ENCODE data around the gene CSMD2. TPM values are rescaled to one million over a fixed set of nuclear protein-coding genes. Genes with fewer than 3 reads are reported as not detected.

Gene CSMD2
- total RNA-seq, 1 donor from 2014 or later, result 2.6 TPM

GRCh38 chr1:33990281-33990680 lies 174.7 kb downstream of the CSMD2 start:
- no peaks in the 10 kb centered on the region for H4K20me1 ChIP-seq (ENCODE audit: low read depth)
- Mint-ChIP-seq H3K4me3 (no peak overlapping the region), H3K36me3 (no peaks in the 10 kb centered on the region), H3K9me3 (no peaks in the 10 kb centered on the region), H3K27ac (no peak overlapping the region), H3K27me3 (ENCODE audit: insufficient read depth, low read depth) (peaks cover 2% of the 10 kb centered on the region), H3K4me1 (peaks cover 11% of the 10 kb centered on the region)
- no peak for DNase-seq (ENCODE audit: low spot score)
- no peak overlapping the region for H3K9ac ChIP-seq
- H3K9me3 ChIP-seq (ENCODE audit: low read depth), result no peaks in the 10 kb centered on the region
- no peaks in the 10 kb centered on the region for H3K36me3 ChIP-seq
- H3K4me2 ChIP-seq, result no peak overlapping the region
- H3K79me2 ChIP-seq (ENCODE audit: low read depth), result no peaks in the 10 kb centered on the region
- H2AFZ ChIP-seq (replicated peaks), result no peak overlapping the region
- H3K27me3 ChIP-seq, result no peaks in the 10 kb centered on the region
- TF ChIP-seq EZH2 (IDR thresholded peaks at IDR 0.05), result no peak
- no peak for TF ChIP-seq EZH2phosphoT487 (IDR thresholded peaks at IDR 0.05)
- no peak for TF ChIP-seq CTCF (IDR thresholded peaks at IDR 0.05)
- H3K4me3 ChIP-seq, result no peak overlapping the region
- H3F3A ChIP-seq (ENCODE audit: low read depth), result no peaks in the 10 kb centered on the region
- no peak overlapping the region for H3K27ac ChIP-seq
- peaks cover 3% of the 10 kb centered on the region for H3K4me1 ChIP-seq

DNA sequence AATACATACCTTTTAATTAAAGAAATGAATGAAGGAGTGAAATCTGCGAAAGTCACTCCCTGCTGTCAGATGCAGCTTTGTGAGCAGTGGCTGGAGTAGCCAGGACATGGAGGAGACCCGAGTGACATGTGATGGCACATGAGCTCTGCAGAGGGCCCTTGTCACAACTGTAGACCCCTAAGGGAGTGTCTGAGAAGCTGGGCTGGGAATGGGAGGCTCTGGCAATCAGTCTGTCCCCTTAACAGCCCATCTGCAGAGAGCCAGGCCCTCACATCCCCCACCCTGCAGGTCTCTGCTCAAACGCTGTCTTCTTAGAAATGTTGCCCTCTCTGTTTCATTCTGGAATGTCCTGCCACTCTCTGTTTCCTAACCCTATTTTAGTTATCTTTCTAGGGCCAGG lies 176.9 kb downstream of the CSMD2 start:
- Histone ChIP-seq H3K9me3 (ENCODE audit: low read depth) (no peaks in the 10 kb centered on the region), H4K20me1 (ENCODE audit: low read depth) (no peaks in the 10 kb centered on the region), H3K4me2 (no peak overlapping the region), H3K36me3 (no peaks in the 10 kb centered on the region), H2AFZ (replicated peaks) (no peak overlapping the region), H3K4me1 (peaks cover 8% of the 10 kb centered on the region), H3K27me3 (no peaks in the 10 kb centered on the region), H3K27ac (no peak overlapping the region), H3K79me2 (ENCODE audit: low read depth) (no peaks in the 10 kb centered on the region), H3K4me3 (no peak overlapping the region), H3K9ac (no peak overlapping the region), H3F3A (ENCODE audit: low read depth) (no peaks in the 10 kb centered on the region)
- TF ChIP-seq EZH2 (IDR thresholded peaks at IDR 0.05), result no peak
- DNase-seq (ENCODE audit: low spot score), result no peak
- Mint-ChIP-seq H3K4me3 (no peak overlapping the region), H3K27ac (no peak overlapping the region), H3K4me1 (peaks cover 14% of the 10 kb centered on the region), H3K27me3 (ENCODE audit: insufficient read depth, low read depth) (peaks cover 9% of the 10 kb centered on the region), H3K9me3 (no peaks in the 10 kb centered on the region), H3K36me3 (no peaks in the 10 kb centered on the region)

GRCh38 chr1:33986390-33987095 lies 178.5 kb downstream of the CSMD2 start:
- no peaks in the 10 kb centered on the region for H3K36me3 ChIP-seq
- H3K4me2 ChIP-seq, result no peak overlapping the region
- Mint-ChIP-seq H3K27me3 (ENCODE audit: insufficient read depth, low read depth) (peaks cover 7% of the 10 kb centered on the region), H3K4me1 (peaks cover 14% of the 10 kb centered on the region), H3K36me3 (no peaks in the 10 kb centered on the region), H3K27ac (no peak overlapping the region), H3K9me3 (no peaks in the 10 kb centered on the region), H3K4me3 (no peak overlapping the region)
- no peak overlapping the region for H3K4me3 ChIP-seq
- DNase-seq (ENCODE audit: low spot score), result no peak
- TF ChIP-seq EZH2phosphoT487 (IDR thresholded peaks at IDR 0.05) (no peak), EZH2 (IDR thresholded peaks at IDR 0.05) (no peak), CTCF (IDR thresholded peaks at IDR 0.05) (no peak)
- H3K79me2 ChIP-seq (ENCODE audit: low read depth), result no peaks in the 10 kb centered on the region
- H3K4me1 ChIP-seq, result peaks cover 8% of the 10 kb centered on the region
- no peaks in the 10 kb centered on the region for H4K20me1 ChIP-seq (ENCODE audit: low read depth)
- no peak overlapping the region for H3K9ac ChIP-seq
- H3K27ac ChIP-seq, result no peak overlapping the region
- no peaks in the 10 kb centered on the region for H3F3A ChIP-seq (ENCODE audit: low read depth)
- H3K9me3 ChIP-seq (ENCODE audit: low read depth), result no peaks in the 10 kb centered on the region
- H3K27me3 ChIP-seq, result no peaks in the 10 kb centered on the region
- no peak overlapping the region for H2AFZ ChIP-seq (replicated peaks)

GRCh38 chr1:33985656-33986055 lies 179.4 kb downstream of the CSMD2 start:
- DNase-seq (ENCODE audit: low spot score), result no peak
- Histone ChIP-seq H3F3A (ENCODE audit: low read depth) (no peaks in the 10 kb centered on the region), H3K4me1 (peaks cover 8% of the 10 kb centered on the region), H3K27me3 (no peaks in the 10 kb centered on the region), H3K36me3 (no peaks in the 10 kb centered on the region), H3K4me3 (no peak overlapping the region), H3K27ac (no peak overlapping the region), H3K4me2 (no peak overlapping the region), H3K9me3 (ENCODE audit: low read depth) (no peaks in the 10 kb centered on the region), H2AFZ (replicated peaks) (no peak overlapping the region), H3K9ac (no peak overlapping the region), H3K79me2 (ENCODE audit: low read depth) (no peaks in the 10 kb centered on the region), H4K20me1 (ENCODE audit: low read depth) (no peaks in the 10 kb centered on the region)
- H3K36me3 Mint-ChIP-seq, result no peaks in the 10 kb centered on the region
- no peak overlapping the region for H3K27ac Mint-ChIP-seq
- peaks cover 14% of the 10 kb centered on the region for H3K4me1 Mint-ChIP-seq
- H3K4me3 Mint-ChIP-seq, result no peak overlapping the region
- TF ChIP-seq EZH2phosphoT487 (IDR thresholded peaks at IDR 0.05) (no peak), EZH2 (IDR thresholded peaks at IDR 0.05) (no peak), CTCF (IDR thresholded peaks at IDR 0.05) (no peak)
- peaks cover 7% of the 10 kb centered on the region for H3K27me3 Mint-ChIP-seq (ENCODE audit: insufficient read depth, low read depth)
- H3K9me3 Mint-ChIP-seq, result no peaks in the 10 kb centered on the region

Measured in neural progenitor cell (in vitro differentiated cells).